GM21526 (cell line): ENCODE data around the gene KRT8.

Source experiments
- ATAC-seq: cut with Tn5 transposase; IDR thresholded peaks from one replicate; pipeline ENCODE4 v1.9.1; 2021; ENCODE audit warnings: moderate library complexity; ENCODE audit not compliant: unreplicated experiment, low FRiP score

Gene KRT8

DNA sequence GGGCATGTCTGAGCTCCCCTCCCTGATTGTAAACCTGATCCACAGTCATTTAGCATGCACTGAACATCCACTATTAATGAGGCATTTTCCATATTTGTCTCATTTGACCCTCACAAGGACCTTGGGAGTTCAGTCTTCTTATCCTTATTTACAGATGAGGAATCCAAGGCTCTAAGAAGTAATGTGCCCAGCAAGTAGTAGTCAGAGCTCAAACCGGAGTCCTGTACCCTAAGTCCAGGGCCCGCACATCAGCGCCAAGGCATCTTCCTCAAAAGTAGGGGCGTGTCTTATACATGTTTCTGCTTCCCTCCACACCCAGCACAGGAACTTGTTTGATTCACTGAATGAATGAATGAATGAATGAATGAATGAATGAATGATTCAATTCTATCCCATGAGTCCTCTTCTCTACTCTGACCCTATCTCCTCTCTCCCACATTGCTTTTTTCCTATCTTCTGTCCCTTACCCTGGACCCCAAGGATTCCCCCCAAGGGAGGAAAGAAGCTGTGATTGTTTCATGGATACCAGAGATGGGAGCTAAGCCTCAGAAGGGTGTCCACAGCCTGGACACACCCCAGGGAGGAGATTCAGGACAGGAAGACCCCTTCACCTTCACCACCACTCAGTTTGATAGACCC, 21.8 kb upstream of the KRT8 start:
- ATAC-seq = no peak

GRCh38 chr12:52925717-52926595, 21.1 kb upstream of the KRT8 start:
- ATAC-seq = no peak

DNA sequence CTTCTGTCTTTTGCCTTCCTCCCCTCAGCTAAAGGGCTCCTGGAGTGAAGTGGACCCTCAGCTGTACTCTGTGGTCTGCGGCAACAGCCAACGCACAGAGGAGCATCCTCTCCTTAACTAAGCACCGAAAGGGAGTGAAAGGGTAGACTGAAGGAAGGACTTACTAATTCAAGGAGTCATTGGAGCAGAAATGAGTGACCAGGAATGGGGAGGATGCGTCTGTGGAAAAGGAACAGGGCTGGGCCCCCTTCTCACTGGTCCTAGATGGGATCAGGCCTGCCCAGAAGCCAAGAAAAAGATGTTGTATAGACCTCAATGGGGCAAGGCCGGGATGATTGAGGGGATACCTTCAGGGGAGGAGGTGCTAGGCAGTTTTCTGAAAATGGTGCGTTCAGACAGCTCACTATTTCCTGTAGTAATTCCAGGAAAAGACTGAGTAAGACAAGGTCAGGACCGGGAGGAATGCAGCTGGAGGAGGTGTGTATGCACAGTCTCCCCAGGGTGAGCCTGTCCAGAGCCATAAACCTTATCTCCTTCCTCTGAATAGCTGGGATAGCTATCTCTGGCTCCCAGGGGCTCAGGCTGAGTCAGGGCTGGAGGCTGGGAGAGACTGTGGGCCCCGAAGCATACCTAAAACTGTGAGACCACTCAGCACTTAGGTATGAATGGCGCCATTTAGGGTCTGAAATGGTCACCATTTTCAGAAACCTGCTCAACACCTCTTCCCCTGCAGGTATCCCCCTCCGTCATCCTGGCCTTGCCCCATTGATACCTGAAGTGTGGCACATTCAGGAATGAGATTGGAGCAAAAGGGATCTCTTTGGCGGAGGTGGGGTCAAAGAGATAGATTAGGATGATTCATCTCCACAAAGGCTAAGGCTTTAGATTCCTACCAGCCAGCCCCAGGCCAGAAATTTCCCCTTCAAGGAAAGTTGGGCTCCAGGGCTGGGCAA, 20.2 kb upstream of the KRT8 start:
- no peak for ATAC-seq

DNA sequence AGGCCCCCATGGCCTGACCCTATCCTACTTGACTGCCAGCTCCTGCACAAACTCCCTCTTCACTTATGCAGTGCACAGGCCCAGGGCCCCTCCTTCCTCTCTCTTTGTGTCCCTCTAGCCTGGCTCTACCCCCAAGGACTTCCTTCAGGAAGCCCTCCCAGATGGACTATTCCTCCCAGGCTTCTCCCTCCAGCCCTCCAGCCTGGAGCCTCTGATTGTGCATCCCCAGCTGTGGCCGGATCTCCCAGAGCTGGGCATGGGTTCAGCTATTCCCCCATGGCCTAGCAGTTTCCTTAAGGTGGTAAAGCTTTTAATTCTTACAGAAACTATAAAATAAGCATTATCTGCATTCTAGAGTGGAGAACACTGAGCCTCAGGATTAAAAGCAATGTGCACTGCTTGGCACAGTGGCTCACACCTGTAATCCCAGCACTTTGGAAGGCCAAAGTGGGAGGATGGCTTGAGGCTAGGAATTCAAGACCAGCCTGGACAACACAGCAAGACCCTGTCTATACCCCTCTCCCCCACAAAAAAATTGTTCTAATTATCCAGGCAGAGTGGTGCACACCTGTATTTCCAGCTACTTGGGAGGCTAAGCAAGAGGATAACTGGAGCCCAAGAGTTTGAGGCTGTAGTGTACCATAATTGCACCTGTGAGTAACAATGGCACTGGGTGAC, 16.8 kb upstream of the KRT8 start:
- no peak for ATAC-seq

DNA sequence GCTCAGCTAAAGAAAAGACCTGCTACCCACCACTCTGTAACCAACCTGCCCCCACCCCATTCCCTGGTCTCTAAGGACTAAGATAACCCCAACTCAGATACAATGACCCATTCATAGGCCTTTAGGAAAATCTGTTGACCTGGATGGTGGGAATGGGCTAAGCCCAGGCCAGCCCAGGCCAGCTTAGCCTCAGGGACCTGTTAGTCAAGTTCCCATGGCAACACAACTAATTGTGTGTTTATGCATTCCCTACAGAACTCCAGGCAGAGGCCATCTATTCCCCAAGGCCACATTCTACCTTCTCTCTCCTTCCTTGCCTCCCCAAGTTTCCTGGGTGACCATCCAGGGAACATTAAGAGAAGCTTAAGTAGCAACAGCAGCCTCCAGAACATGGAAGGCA, 16.1 kb upstream of the KRT8 start:
- no peak for ATAC-seq

DNA sequence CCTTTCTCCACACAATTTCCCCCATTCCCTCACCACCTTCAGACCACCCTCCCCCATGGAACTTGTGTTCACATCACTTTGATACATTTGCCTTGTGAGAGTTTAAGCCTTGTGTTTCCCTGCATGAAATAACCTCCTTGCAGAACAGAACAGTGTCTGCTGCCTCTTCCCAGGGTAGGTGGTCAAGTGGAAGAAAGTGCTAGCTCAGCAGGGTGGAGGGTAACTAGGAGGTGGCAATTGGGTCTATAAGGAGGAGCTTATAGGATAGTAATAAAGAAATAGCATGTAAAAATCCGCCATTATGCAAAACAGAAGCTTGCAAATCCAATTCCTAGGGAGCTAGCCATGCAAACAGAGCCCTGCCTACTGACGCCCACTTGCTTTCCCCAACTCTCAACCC, 13.9 kb upstream of the KRT8 start:
- no peak for ATAC-seq

GRCh38 chr12:52918351-52918750, 13.5 kb upstream of the KRT8 start:
- no peak for ATAC-seq

GRCh38 chr12:52917800-52918199, 12.9 kb upstream of the KRT8 start:
- no peak for ATAC-seq

- ATAC-seq = no peak
These were observed 11.3 kb upstream of the KRT8 start for GRCh38 chr12:52916216-52916615.

- no peak for ATAC-seq
These were observed 10.8 kb upstream of the KRT8 start for GRCh38 chr12:52915637-52916036.

- ATAC-seq = no peak
These were observed 9.8 kb upstream of the KRT8 start for GRCh38 chr12:52914576-52915121.

DNA sequence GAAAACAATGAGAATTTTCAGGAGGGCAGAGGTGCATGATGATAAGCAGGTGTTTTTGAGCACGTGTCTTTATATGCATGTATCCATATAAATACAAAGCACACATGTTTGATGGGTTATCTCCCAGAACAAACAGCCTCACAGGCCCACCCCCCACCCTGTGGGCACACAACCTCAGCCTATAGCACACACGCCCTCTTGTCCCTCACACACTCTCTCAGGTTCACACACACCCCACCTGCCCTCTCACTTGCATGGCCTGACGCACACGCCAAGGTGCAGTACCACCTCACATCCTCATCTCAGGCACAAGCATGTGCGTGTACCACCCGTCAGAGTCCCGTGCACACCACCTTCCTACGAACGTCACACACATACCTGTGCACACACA, 8.6 kb upstream of the KRT8 start:
- ATAC-seq = no peak

GRCh38 chr12:52912711-52913430, 8.0 kb upstream of the KRT8 start:
- no peak for ATAC-seq

DNA sequence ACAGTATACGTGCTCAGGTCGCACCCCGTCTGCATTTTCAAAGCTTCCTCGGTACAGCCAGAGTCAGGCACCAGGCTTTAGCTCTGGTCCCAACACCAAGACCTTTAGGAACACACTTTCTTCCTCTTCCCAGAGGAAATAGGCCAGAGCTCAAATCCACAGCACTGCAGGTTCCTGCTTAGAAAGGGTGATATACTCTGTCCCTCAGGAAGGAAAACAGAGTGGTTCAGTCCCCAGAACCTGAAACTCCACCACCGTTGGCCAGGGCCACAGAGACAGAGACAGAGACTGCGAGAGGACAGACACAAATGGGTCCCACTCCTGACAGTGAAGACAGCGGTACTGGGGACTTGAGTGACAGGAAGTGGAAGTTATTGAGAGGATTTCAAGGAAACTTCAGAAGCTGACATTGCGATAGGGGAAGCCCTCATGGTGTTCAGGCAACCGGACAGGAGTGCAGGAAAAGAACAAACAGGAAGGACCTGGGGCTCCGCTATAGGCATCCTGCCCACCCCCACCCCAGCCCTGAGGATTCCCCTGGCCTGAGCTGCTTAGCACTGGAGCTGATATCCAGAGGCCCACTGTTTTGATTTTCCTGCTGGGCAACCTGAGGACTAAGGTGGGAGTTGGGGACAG, 5.5 kb upstream of the KRT8 start:
- no peak for ATAC-seq

DNA sequence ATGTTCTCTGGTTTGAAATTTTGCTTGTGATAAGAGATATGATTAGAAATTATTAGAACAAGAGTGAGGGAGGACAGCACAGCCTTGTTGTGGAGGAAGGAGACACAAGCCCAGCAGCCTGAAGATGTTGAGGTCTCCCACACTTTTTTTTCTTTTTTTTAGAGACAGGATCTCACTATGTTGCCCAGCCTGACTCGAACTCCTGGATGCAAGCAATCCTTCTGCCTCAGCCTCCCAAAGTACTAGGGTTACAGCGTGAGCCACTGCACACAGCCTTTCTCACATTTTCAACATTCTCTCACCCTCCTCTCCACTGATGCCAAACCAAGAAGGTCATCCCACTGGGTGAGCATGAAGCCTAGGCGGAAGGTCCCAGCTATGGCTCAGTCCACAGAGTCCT, 4.9 kb upstream of the KRT8 start:
- ATAC-seq = no peak

DNA sequence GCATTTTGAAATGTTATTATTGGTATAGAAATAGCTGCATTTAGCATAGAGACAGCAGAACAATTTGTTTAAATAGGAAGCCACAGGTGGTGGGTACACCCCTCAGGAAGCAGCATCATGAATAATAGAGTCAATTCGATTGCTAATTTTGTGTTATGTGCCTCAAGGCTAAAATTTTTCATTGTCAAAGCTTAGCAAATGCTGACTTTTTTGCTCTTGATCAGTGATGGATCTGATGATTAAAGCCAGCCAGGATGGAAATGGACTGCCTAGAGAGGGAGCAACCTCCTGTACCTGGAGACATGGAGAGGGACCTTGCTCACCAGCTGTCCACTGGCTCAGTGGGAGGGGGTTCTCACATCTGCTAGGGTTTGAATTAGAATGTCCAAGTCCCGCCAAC, 4.5 kb upstream of the KRT8 start:
- no peak for ATAC-seq

GRCh38 chr12:52907092-52907810, 2.4 kb upstream of the KRT8 start:
- ATAC-seq = no peak

GRCh38 chr12:52906191-52906601, 1.3 kb upstream of the KRT8 start:
- no peak for ATAC-seq
